ENCODE results near the gene RPL27A. TPM values are rescaled to one million over a fixed set of nuclear protein-coding genes. Genes with fewer than 3 reads are reported as not detected.

Gene RPL27A
- 338 and 763 TPM in 2 replicates for total RNA-seq

GRCh38 chr11:8682303-8683114 lies at the start of gene RPL27A, which contains the start of gene TRIM66:
Gene RPL27A (plus strand): TSS chr11:8682792. CDS start chr11:8682814, 22 bp downstream.
Gene TRIM66 (minus strand): TSS chr11:8682665. CDS start chr11:8672274, 10,391 bp downstream.

Other genes with a start within 250 kb of the RPL27A start
- 4.3 and 5.3 TPM in 2 replicates for gene STK33, start 88.6 kb upstream of the RPL27A start, total RNA-seq
- 7.4 and 8.3 TPM in 2 replicates for gene TRIM66, start 127 bp upstream of the RPL27A start, total RNA-seq
- gene AKIP1, start 228.4 kb downstream of the RPL27A start, total RNA-seq: 31.3 and 39.5 TPM in 2 replicates

All from smooth muscle cell of the umbilical artery (primary cell).